Mesothelial cell of epicardium (in vitro differentiated cells): ENCODE results near the gene NCAPG2. TPM values are rescaled to one million over a fixed set of nuclear protein-coding genes. Genes with fewer than 3 reads are reported as not detected.

ENCODE experiments used
- DNase-seq, 2 experiments: peaks; one replicate each; pipeline ENCODE4 v3.0.0; 2021; ENCODE audit warnings: low spot score in 2 of 2; ENCODE audit not compliant: unreplicated experiment in 2 of 2
- H3K27ac Mint-ChIP-seq: 2 replicates; pipeline ENCODE4 v1.8.0; 2021; ENCODE audit warnings: mixed read lengths
- H3K27me3 Mint-ChIP-seq: 2 replicates; pipeline ENCODE4 v1.8.0; 2021; ENCODE audit warnings: low read depth, mixed read lengths
- H3K36me3 Mint-ChIP-seq: 2 replicates; pipeline ENCODE4 v1.8.0; 2021; ENCODE audit warnings: mixed read lengths
- H3K4me1 Mint-ChIP-seq: 2 replicates; pipeline ENCODE4 v1.8.0; 2021; ENCODE audit warnings: mixed read lengths
- H3K4me3 Mint-ChIP-seq: 2 replicates; pipeline ENCODE4 v1.8.0; 2021; ENCODE audit warnings: mild to moderate bottlenecking, moderate library complexity, mixed read lengths
- H3K9me3 Mint-ChIP-seq: 2 replicates; pipeline ENCODE4 v1.8.0; 2021; ENCODE audit warnings: mixed read lengths
- total RNA-seq: library from RNA; stranded (reverse); gene quantifications from 3 replicates; pipeline ENCODE4 v1.2.1, GENCODE V29; 2021
- TF ChIP-seq, protein P1 (sequence below): fragments of 200-600 bp; sonication (generic); IDR thresholded peaks from one replicate; pipeline ENCODE4 v1.5.0; 2021; ENCODE audit warnings: antibody characterized with exemption; ENCODE audit not compliant: unreplicated experiment

Gene NCAPG2
- total RNA-seq, 1 donor from 2014 or later: 22.5 TPM

- H3K27ac Mint-ChIP-seq: no peak overlapping the region
- H3K27me3 Mint-ChIP-seq: no peaks in the 10 kb centered on the region
- H3K36me3 Mint-ChIP-seq: peaks cover 33% of the 10 kb centered on the region
- TF ChIP-seq, protein P1, sequence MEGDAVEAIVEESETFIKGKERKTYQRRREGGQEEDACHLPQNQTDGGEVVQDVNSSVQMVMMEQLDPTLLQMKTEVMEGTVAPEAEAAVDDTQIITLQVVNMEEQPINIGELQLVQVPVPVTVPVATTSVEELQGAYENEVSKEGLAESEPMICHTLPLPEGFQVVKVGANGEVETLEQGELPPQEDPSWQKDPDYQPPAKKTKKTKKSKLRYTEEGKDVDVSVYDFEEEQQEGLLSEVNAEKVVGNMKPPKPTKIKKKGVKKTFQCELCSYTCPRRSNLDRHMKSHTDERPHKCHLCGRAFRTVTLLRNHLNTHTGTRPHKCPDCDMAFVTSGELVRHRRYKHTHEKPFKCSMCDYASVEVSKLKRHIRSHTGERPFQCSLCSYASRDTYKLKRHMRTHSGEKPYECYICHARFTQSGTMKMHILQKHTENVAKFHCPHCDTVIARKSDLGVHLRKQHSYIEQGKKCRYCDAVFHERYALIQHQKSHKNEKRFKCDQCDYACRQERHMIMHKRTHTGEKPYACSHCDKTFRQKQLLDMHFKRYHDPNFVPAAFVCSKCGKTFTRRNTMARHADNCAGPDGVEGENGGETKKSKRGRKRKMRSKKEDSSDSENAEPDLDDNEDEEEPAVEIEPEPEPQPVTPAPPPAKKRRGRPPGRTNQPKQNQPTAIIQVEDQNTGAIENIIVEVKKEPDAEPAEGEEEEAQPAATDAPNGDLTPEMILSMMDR: no peak
- H3K4me3 Mint-ChIP-seq: no peak overlapping the region
- DNase-seq: no peak
- no peaks in the 10 kb centered on the region for H3K4me1 Mint-ChIP-seq
- H3K9me3 Mint-ChIP-seq: no peaks in the 10 kb centered on the region
These were observed 28.1 kb upstream of the NCAPG2 start for GRCh38 chr7:158732494-158733219.

- no peak for DNase-seq
- Mint-ChIP-seq H3K4me1 (no peaks in the 10 kb centered on the region), H3K27ac (peak overlapping the region; percentile 47), H3K27me3 (no peaks in the 10 kb centered on the region), H3K4me3 (no peak overlapping the region), H3K9me3 (no peaks in the 10 kb centered on the region), H3K36me3 (peaks cover 27% of the 10 kb centered on the region)
- TF ChIP-seq, protein P1: no peak
These were observed 27.2 kb upstream of the NCAPG2 start for GRCh38 chr7:158731761-158732160.

- peak overlapping the region; percentile 19 for H3K27ac Mint-ChIP-seq
- H3K4me3 Mint-ChIP-seq: no peak overlapping the region
- no peaks in the 10 kb centered on the region for H3K27me3 Mint-ChIP-seq
- H3K4me1 Mint-ChIP-seq: no peaks in the 10 kb centered on the region
- peaks cover 4% of the 10 kb centered on the region for H3K9me3 Mint-ChIP-seq
- H3K36me3 Mint-ChIP-seq: peaks cover 20% of the 10 kb centered on the region
- TF ChIP-seq, protein P1: no peak
- DNase-seq: no peak
These were observed 26.1 kb upstream of the NCAPG2 start for GRCh38 chr7:158730383-158731346.

DNA sequence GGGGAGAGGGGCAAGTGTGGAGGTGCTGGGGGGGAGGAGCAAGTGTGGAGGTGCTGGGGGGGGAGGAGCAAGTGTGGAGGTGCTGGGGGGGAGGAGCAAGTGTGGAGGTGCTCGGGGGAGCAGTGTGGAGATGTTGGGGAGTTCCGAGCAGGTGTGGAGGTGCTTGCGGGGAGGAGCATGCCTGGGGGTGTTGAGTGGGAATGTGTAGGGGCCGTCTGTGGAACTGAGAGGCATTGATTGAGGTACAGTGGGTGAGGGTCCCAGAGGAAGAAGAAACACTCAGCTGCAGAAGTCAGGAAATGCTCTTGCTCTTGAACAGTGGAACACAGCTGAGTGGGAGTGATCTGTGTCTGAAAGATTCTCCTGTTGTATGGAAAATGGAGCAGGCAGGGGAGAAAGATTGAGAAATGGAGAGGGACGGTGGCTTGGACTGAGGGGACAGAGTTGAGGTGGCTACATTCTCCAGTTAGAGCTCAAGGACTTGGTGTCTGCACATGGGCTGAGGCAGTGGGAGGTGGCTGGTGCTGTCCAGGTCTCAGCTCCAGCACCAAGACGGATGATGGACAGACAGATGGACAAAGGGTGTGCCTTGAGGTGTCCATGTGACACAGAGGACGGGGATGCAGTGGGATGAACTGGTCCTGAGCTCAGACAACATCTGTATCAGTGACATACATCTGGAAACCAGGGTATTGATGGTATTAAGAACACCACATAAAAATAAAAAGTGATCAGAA lies 25.2 kb upstream of the NCAPG2 start:
- H3K4me3 Mint-ChIP-seq: no peak overlapping the region
- H3K27me3 Mint-ChIP-seq: no peaks in the 10 kb centered on the region
- TF ChIP-seq, protein P1: no peak
- peaks cover 8% of the 10 kb centered on the region for H3K9me3 Mint-ChIP-seq
- DNase-seq: no peak
- H3K4me1 Mint-ChIP-seq: no peaks in the 10 kb centered on the region
- H3K36me3 Mint-ChIP-seq: peaks cover 13% of the 10 kb centered on the region
- H3K27ac Mint-ChIP-seq: peak overlapping the region; percentile 11

DNA sequence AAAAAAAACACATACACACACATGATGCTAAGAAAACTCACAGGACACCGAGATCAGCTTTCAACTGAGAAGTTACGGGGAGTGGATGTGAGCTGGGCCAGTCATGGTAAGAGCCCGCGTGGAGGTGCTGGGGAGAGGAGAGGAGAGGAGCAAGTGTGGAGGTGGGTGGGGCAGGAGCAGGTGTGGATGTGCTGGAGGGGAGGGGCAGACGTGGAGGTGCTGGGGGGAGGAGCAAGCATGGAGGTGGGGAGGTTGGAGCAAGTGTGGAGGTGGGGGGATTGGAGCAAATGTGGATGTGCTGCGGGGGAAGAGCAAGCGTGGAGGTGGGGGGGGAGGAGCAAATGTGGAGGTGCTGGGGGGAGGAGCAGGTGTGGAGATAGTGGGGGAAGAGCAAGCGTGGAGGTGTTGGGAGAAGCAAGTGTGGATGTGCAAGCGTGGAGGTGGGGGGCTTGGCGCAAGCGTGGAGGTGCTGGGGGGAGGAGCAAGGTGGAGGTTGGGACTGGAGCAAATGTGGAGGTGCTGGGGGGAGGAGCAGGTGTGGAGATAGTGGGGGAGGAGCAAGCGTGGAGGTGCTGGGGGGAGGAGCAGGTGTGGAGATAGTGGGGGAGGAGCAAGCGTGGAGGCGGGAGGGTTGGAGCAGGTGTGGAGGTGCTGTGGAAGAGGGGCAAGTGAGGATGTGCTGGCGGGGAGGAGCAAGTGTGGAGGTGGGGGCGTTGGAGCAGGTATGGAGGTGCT lies 24.5 kb upstream of the NCAPG2 start:
- no peaks in the 10 kb centered on the region for H3K4me1 Mint-ChIP-seq
- no peak for DNase-seq
- no peak overlapping the region for H3K4me3 Mint-ChIP-seq
- TF ChIP-seq, protein P1: no peak
- no peak overlapping the region for H3K27ac Mint-ChIP-seq
- H3K9me3 Mint-ChIP-seq: peaks cover 8% of the 10 kb centered on the region
- H3K27me3 Mint-ChIP-seq: no peaks in the 10 kb centered on the region
- peaks cover 10% of the 10 kb centered on the region for H3K36me3 Mint-ChIP-seq
